Natural killer cell (primary cell): Measurements from ENCODE around the gene RETREG1. TPM values are rescaled to one million over a fixed set of nuclear protein-coding genes. Genes with fewer than 3 reads are reported as not detected.

Experiments
- ATAC-seq, 3 donors: fragments of 150-1000 bp in 2 of 3; fragments of 200-7000 bp in 1 of 3; cut with Tn5 transposase; 1 replicate in 1 of 3; 2 replicates in 2 of 3; pipeline ENCODE4 v1.10.0; 2021; ENCODE audit warnings: mild to moderate bottlenecking in 2 of 3, moderate library complexity in 2 of 3
- DNase-seq, 2 donors: peaks; one replicate each; pipeline versions ENCODE4 v3.0.0 to v3.0.0-alpha.2; 2013 to 2021; ENCODE audit warnings: mixed read lengths in 1 of 2
- H3K27ac ChIP-seq: one replicate; pipeline ENCODE4 v1.5.1; 2013; ENCODE audit warnings: mild to moderate bottlenecking, low read length
- H3K27me3 ChIP-seq: one replicate; pipeline ENCODE4 v1.6.1; 2013; ENCODE audit warnings: low read length; ENCODE audit not compliant: control insufficient read depth, insufficient read depth
- H3K36me3 ChIP-seq: one replicate; pipeline ENCODE4 v1.6.1; 2013; ENCODE audit warnings: low read length; ENCODE audit not compliant: control insufficient read depth, insufficient read depth
- H3K4me1 ChIP-seq: one replicate; pipeline ENCODE4 v1.6.1; 2013; ENCODE audit warnings: low read length; ENCODE audit not compliant: control insufficient read depth, insufficient read depth
- H3K4me3 ChIP-seq: one replicate; pipeline ENCODE4 v1.5.1; 2013; ENCODE audit warnings: low read length
- H3K9me3 ChIP-seq: one replicate; pipeline ENCODE4 v1.6.1; 2013; ENCODE audit warnings: low read length; ENCODE audit not compliant: control insufficient read depth, insufficient read depth
- H3K27ac Mint-ChIP-seq, 2 donors: one replicate each; pipeline ENCODE4 v1.8.0; 2022; ENCODE audit warnings: mild to moderate bottlenecking in 2 of 2, mixed read lengths in 2 of 2, moderate library complexity in 1 of 2
- H3K27me3 Mint-ChIP-seq, 2 donors: one replicate each; pipeline ENCODE4 v1.8.0; 2022; ENCODE audit warnings: low read depth in 2 of 2, mixed read lengths in 2 of 2
- H3K36me3 Mint-ChIP-seq: one replicate; pipeline ENCODE4 v1.8.0; 2022; ENCODE audit warnings: mixed read lengths
- H3K4me1 Mint-ChIP-seq, 2 donors: one replicate each; pipeline ENCODE4 v1.8.0; 2022; ENCODE audit warnings: mixed read lengths in 2 of 2
- H3K4me3 Mint-ChIP-seq: one replicate; pipeline ENCODE4 v1.8.0; 2022; ENCODE audit warnings: mild to moderate bottlenecking, moderate library complexity, mixed read lengths
- H3K9me3 Mint-ChIP-seq, 2 donors: one replicate each; pipeline ENCODE4 v1.8.0; 2022; ENCODE audit warnings: mixed read lengths in 2 of 2
- WGBS: methylation state at CpG from one replicate; pipeline ENCODE4 v1.1.7; 2013; ENCODE audit warnings: missing lambda C conversion rate; ENCODE audit not compliant: insufficient coverage; 5-methylcytosine and 5-hydroxymethylcytosine counted together
- intact Hi-C: fragments of 100-400 bp; cut with micrococcal nuclease; formaldehyde crosslinking; loops from one replicate; pipeline ENCODE4 v1.14.2; 2022
- total RNA-seq, 4 donors: library from RNA; stranded (reverse); fragments of 120-200 nt in 1 of 4; gene quantifications; one replicate each; pipeline versions ENCODE4 v1.2.3 to v1.2.4, GENCODE V29; 2013 to 2022
- TF ChIP-seq, protein P1 (sequence below): fragments of 200-600 bp; IDR thresholded peaks from one replicate; pipeline ENCODE4 v1.8.0; 2022; ENCODE audit warnings: antibody characterized with exemption

The RETREG1 gene
- total RNA-seq, 3 donors from 2014 or later (not counting 1 experiment from before 2014, with no cell fraction given): 2.1 to 4.5 (median 3.3) TPM

DNA sequence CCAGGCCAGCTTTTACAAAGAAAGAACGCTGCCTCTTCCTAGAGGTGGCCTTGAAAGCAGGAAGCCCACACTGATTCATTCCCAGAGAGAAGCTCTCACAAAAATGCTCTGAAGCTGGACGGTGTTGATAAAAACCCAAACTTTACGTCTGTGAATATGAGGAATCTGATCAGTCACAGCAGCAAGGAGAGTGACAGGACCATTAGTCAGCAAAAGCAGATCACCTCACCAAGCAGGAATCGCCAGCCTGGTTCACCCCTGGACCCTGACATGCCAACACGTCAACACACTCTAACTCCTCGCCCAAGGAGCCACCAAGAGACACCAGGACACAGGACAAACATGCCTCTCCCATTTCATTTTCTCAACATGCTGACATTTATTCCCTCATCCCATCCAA lies 80.6 kb downstream of the RETREG1 start:
- H3K27ac ChIP-seq: no peak overlapping the region
- intact Hi-C loops: no loop called here
- Mint-ChIP-seq H3K4me3 (no peak overlapping the region), H3K27me3 (peaks cover 0 to 8% of the 10 kb centered on the region in 2 donors), H3K9me3 (peaks cover 0 to 3% of the 10 kb centered on the region in 2 donors), H3K27ac (no peak overlapping the region), H3K4me1 (peaks cover 5 to 6% of the 10 kb centered on the region in 2 donors), H3K36me3 (no peaks in the 10 kb centered on the region)
- H3K4me1 ChIP-seq: no peaks in the 10 kb centered on the region
- DNase-seq (no peak), ATAC-seq (no peak)
- TF ChIP-seq, protein P1, sequence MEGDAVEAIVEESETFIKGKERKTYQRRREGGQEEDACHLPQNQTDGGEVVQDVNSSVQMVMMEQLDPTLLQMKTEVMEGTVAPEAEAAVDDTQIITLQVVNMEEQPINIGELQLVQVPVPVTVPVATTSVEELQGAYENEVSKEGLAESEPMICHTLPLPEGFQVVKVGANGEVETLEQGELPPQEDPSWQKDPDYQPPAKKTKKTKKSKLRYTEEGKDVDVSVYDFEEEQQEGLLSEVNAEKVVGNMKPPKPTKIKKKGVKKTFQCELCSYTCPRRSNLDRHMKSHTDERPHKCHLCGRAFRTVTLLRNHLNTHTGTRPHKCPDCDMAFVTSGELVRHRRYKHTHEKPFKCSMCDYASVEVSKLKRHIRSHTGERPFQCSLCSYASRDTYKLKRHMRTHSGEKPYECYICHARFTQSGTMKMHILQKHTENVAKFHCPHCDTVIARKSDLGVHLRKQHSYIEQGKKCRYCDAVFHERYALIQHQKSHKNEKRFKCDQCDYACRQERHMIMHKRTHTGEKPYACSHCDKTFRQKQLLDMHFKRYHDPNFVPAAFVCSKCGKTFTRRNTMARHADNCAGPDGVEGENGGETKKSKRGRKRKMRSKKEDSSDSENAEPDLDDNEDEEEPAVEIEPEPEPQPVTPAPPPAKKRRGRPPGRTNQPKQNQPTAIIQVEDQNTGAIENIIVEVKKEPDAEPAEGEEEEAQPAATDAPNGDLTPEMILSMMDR: no peak
- no peak overlapping the region for H3K4me3 ChIP-seq
- 85% methylated on average over 6 of the region's 6 CpGs for WGBS
- no peaks in the 10 kb centered on the region for H3K36me3 ChIP-seq
- no peaks in the 10 kb centered on the region for H3K9me3 ChIP-seq
- H3K27me3 ChIP-seq: no peaks in the 10 kb centered on the region

DNA sequence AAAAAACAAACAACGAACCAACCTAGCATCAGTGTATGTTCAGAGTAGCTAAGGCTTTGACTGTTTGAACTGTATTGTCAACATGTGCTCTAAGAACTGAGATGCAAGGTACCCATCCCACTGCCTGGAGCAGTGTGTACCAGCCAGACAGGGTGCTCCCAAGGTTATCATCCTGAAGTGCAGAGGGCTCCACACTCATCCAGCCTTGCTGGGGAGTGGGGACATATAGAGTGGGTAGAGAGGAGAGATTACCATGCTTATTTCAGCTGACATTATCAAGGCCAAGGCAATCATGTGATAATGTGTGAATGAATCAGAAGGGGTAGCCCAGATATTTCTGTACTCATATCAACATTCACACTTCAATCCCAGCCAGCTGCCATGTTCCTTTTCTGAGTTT lies 82.5 kb downstream of the RETREG1 start:
- Histone ChIP-seq H3K36me3 (no peaks in the 10 kb centered on the region), H3K9me3 (no peaks in the 10 kb centered on the region), H3K27ac (no peak overlapping the region), H3K27me3 (no peaks in the 10 kb centered on the region), H3K4me3 (no peak overlapping the region), H3K4me1 (no peaks in the 10 kb centered on the region)
- Mint-ChIP-seq H3K27ac (no peak overlapping the region), H3K36me3 (no peaks in the 10 kb centered on the region), H3K4me3 (no peak overlapping the region), H3K9me3 (no peaks in the 10 kb centered on the region), H3K27me3 (no peaks in the 10 kb centered on the region), H3K4me1 (no peaks in the 10 kb centered on the region)
- DNase-seq (no peak), ATAC-seq (no peak)
- intact Hi-C loops: no loop called here
- TF ChIP-seq, protein P1: no peak
- 100% methylated on average over 1 of the region's 1 CpG for WGBS

DNA sequence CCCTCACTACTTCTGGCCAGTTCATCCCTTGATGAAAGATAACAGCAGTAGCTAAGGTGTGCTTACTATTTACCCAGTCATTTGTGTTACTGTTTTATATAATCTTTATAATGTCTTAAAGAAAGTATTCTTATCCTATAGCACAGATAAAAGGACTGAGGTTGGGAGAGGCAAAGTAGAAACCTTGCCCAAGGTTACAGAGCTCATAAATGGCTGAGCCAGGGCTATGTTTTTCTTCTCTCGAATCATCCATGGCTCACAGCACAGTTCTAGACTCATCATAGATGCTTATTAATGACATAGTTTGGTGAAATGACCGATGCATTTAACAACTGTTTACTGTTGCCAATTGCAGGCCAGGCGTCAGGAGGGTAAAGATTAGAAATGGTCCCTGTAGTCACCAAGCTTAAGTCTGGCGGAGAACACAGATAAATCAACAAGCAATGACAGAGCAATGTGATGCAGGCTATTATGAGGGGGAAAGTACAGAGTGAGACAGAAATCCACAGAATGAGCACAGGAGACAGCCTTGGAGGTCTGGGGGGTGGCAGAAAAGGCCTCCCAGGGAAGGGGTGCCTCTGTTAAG lies 85.6 kb downstream of the RETREG1 start:
- H3K27ac Mint-ChIP-seq: no peak overlapping the region
- H3K36me3 ChIP-seq: no peaks in the 10 kb centered on the region
- H3K27me3 ChIP-seq: no peaks in the 10 kb centered on the region
- TF ChIP-seq, protein P1: no peak
- intact Hi-C loops: no loop called here
- H3K36me3 Mint-ChIP-seq: no peaks in the 10 kb centered on the region
- 91% methylated on average over 4 of the region's 4 CpGs for WGBS
- H3K4me1 ChIP-seq: no peaks in the 10 kb centered on the region
- no peaks in the 10 kb centered on the region for H3K4me1 Mint-ChIP-seq
- no peak for ATAC-seq
- no peaks in the 10 kb centered on the region for H3K9me3 Mint-ChIP-seq
- H3K27ac ChIP-seq: no peak overlapping the region
- DNase-seq: no peak
- no peaks in the 10 kb centered on the region for H3K27me3 Mint-ChIP-seq
- H3K9me3 ChIP-seq: no peaks in the 10 kb centered on the region
- H3K4me3 Mint-ChIP-seq: no peak overlapping the region
- no peak overlapping the region for H3K4me3 ChIP-seq

DNA sequence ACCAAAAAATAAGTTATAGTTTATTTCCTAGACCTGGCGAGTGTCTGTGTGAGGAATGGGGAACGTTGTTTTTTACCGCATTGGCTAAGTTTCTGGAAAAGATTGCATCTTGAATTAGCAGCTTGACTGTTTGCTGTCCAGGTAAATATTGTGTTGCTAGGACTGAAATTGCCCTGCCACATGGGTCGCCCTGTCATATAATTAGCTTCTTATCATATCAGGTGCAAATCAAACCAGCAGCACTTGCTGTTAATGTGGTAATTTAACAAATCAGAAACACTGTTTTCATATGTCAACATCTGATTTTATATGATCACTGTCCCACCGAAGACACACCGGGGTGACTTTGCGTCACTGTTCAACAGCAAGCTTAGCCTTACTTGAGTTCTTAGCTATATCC lies 87.5 kb downstream of the RETREG1 start:
- Histone ChIP-seq H3K27me3 (no peaks in the 10 kb centered on the region), H3K27ac (no peak overlapping the region), H3K36me3 (no peaks in the 10 kb centered on the region), H3K4me3 (no peak overlapping the region), H3K9me3 (no peaks in the 10 kb centered on the region), H3K4me1 (no peaks in the 10 kb centered on the region)
- Mint-ChIP-seq H3K27me3 (no peaks in the 10 kb centered on the region), H3K9me3 (no peaks in the 10 kb centered on the region), H3K27ac (no peak overlapping the region), H3K4me1 (no peaks in the 10 kb centered on the region), H3K36me3 (no peaks in the 10 kb centered on the region), H3K4me3 (no peak overlapping the region)
- DNase-seq: no peak
- intact Hi-C loops: no loop called here
- no peak for ATAC-seq
- TF ChIP-seq, protein P1: no peak
- WGBS: 96% methylated on average over 7 of the region's 7 CpGs
